Tibial artery (tissue), 4 donors: ENCODE measurements around the gene HSPBAP1.
"Not testable (repeated sequence)": the region's sequence is repeated elsewhere in the genome, so short reads cannot be mapped to it uniquely, and the experiment has no call there.

Source experiments
- DNase-seq, 2 donors: peaks; one replicate each; pipeline ENCODE4 v3.0.0-alpha.2; 2019
- H3K27ac ChIP-seq, 2 donors: fragments of 200-600 bp; sonication (generic) in 1 of 2; 1 replicate in 1 of 2; 2 replicates in 1 of 2; pipeline ENCODE4 v1.5.1; 2018 to 2019; ENCODE audit warnings: mild to moderate bottlenecking in 1 of 2
- H3K27me3 ChIP-seq, 2 donors: fragments of 200-600 bp; sonication (generic) in 1 of 2; one replicate each; pipeline versions ENCODE4 v1.5.1 to v1.6.0; 2016 to 2019
- H3K36me3 ChIP-seq, 3 donors: fragments of 200-600 bp; sonication (generic) in 2 of 3; one replicate each; pipeline ENCODE4 v1.5.1; 2016 to 2019; ENCODE audit warnings: mild to moderate bottlenecking in 2 of 3
- H3K4me1 ChIP-seq, 4 donors: fragments of 200-600 bp; sonication (generic) in 2 of 4; 1 replicate in 3 of 4; 2 replicates in 1 of 4; pipeline ENCODE4 v1.5.1; 2016 to 2019
- H3K4me3 ChIP-seq, 2 donors: fragments of 200-600 bp; sonication (generic) in 1 of 2; 1 replicate in 1 of 2; 2 replicates in 1 of 2; pipeline ENCODE4 v1.5.1; 2018 to 2019; ENCODE audit warnings: mild to moderate bottlenecking in 2 of 2
- H3K9me3 ChIP-seq, 3 donors: fragments of 200-600 bp; sonication (generic) in 1 of 3; one replicate each; pipeline ENCODE4 v1.5.1; 2016 to 2019
- CTCF ChIP-seq, 2 experiments: fragments of 200-600 bp in 1 of 2; fragments of 450-650 bp in 1 of 2; IDR thresholded peaks; one replicate each; pipeline ENCODE4 v1.5.1; 2017 to 2019; ENCODE audit warnings: antibody characterized with exemption in 2 of 2, mild to moderate bottlenecking in 1 of 2, moderate library complexity in 1 of 2
- intact Hi-C: fragments of 100-400 bp; cut with DNase I; formaldehyde crosslinking; loops from one replicate; pipeline ENCODE4 v1.15.0; 2023; ENCODE audit warnings: low total_unique reads

The HSPBAP1 gene

DNA sequence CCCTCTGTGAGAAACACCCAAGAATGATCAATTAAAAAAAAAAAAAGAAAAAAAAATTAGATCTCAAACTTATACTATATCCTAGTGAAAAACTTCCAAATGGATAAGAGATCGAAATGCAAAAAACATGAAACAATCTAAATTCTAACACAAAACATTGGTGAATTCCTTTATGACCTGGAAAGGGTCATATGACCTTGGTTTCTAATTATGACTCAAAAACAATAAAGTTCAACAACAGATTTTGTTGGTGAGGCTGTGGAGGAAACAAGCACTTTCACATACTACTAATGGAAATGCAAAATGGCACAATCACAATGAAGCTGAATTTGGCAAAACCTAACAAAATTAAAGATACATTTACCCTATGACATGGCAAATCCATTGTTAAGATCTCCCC, 45.3 kb downstream of the HSPBAP1 start:
- intact Hi-C loops, result no loop called here
- Histone ChIP-seq H3K27ac (no peak overlapping the region), H3K4me3 (no peak overlapping the region), H3K9me3 (no peaks in the 10 kb centered on the region), H3K4me1 (no peaks in the 10 kb centered on the region), H3K27me3 (no peaks in the 10 kb centered on the region), H3K36me3 (peaks cover 13 to 24% (median 20%) of the 10 kb centered on the region in 3 donors)
- DNase-seq, result no peak
- no peak for TF ChIP-seq CTCF (IDR thresholded peaks at IDR 0.05)

DNA sequence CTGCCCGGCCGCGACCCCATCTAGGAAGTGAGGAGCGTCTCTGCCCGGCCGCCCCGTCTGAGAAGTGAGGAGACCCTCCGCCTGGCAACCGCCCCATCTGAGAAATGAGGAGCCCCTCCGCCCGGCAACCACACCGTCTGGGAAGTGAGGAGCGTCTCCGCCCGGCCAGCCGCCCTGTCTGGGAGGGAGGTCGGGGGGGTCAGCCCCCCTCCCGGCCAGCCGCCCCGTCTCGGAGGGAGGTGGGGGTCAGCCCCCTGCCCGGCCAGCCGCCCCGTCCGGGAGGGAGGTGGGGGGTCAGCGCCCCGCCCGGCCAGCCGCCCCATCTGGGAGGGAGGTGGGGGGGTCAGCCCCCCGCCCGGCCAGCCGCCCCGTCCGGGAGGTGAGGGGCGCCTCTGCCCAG, 46.3 kb downstream of the HSPBAP1 start:
- DNase-seq, H3K4me1 ChIP-seq, H3K27me3 ChIP-seq, H3K27ac ChIP-seq, H3K4me3 ChIP-seq, H3K9me3 ChIP-seq, intact Hi-C loops: not testable (repeated sequence)
- H3K36me3 ChIP-seq, result peaks cover 22 to 30% (median 28%) of the 10 kb centered on the region in 3 donors

- H3K27ac ChIP-seq, result no peak overlapping the region
- H3K9me3 ChIP-seq, result no peaks in the 10 kb centered on the region
- no peaks in the 10 kb centered on the region for H3K4me1 ChIP-seq
- no peak overlapping the region for H3K4me3 ChIP-seq
- H3K27me3 ChIP-seq, result no peaks in the 10 kb centered on the region
- intact Hi-C loops, result no loop called here
- no peak for DNase-seq
- H3K36me3 ChIP-seq, result peaks cover 20 to 28% (median 22%) of the 10 kb centered on the region in 3 donors
- TF ChIP-seq CTCF (IDR thresholded peaks at IDR 0.05), result no peak
Observed at GRCh38 chr3:122745369-122746021, 48.1 kb downstream of the HSPBAP1 start.

- intact Hi-C loops, result no loop called here
- H3K27me3 ChIP-seq, result no peaks in the 10 kb centered on the region
- no peak overlapping the region for H3K27ac ChIP-seq
- no peak for DNase-seq
- H3K9me3 ChIP-seq, result no peaks in the 10 kb centered on the region
- no peak overlapping the region for H3K4me3 ChIP-seq
- no peaks in the 10 kb centered on the region for H3K4me1 ChIP-seq
- H3K36me3 ChIP-seq, result peaks cover 20 to 37% (median 30%) of the 10 kb centered on the region in 3 donors
- no peak for TF ChIP-seq CTCF (IDR thresholded peaks at IDR 0.05)
Observed at GRCh38 chr3:122743581-122744120, 50.0 kb downstream of the HSPBAP1 start.

DNA sequence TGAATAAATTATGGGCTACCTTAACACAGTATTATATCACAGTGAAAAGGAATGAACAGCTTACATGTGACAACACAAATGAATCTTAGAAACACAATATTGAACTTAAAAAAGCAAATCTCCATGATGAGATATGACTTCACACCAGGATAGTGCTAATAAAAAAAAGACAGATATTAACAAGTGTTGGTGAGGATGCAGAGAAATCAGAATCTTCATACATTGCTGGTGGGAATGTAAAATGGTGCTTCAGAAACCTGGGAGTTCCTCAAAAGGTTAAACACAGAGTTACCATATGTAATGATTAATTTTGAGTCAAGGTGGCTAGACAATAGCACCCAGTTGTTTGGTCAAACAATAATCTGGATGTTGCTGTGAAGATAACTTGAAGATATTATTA, 51.4 kb downstream of the HSPBAP1 start:
- no peak overlapping the region for H3K4me3 ChIP-seq
- no peaks in the 10 kb centered on the region for H3K9me3 ChIP-seq
- no peak for DNase-seq
- no peak for TF ChIP-seq CTCF (IDR thresholded peaks at IDR 0.05)
- H3K27me3 ChIP-seq, result no peaks in the 10 kb centered on the region
- H3K4me1 ChIP-seq, result no peaks in the 10 kb centered on the region
- intact Hi-C loops, result no loop called here
- peaks cover 20 to 37% (median 30%) of the 10 kb centered on the region in 3 donors for H3K36me3 ChIP-seq
- no peak overlapping the region for H3K27ac ChIP-seq

GRCh38 chr3:122739172-122739571, 54.5 kb downstream of the HSPBAP1 start:
- no peak overlapping the region for H3K27ac ChIP-seq
- peaks cover 20 to 37% (median 30%) of the 10 kb centered on the region in 3 donors for H3K36me3 ChIP-seq
- no peak for TF ChIP-seq CTCF (IDR thresholded peaks at IDR 0.05)
- H3K4me3 ChIP-seq, result no peak overlapping the region
- DNase-seq, result no peak
- H3K27me3 ChIP-seq, result no peaks in the 10 kb centered on the region
- no peaks in the 10 kb centered on the region for H3K9me3 ChIP-seq
- intact Hi-C loops, result no loop called here
- H3K4me1 ChIP-seq, result no peaks in the 10 kb centered on the region

DNA sequence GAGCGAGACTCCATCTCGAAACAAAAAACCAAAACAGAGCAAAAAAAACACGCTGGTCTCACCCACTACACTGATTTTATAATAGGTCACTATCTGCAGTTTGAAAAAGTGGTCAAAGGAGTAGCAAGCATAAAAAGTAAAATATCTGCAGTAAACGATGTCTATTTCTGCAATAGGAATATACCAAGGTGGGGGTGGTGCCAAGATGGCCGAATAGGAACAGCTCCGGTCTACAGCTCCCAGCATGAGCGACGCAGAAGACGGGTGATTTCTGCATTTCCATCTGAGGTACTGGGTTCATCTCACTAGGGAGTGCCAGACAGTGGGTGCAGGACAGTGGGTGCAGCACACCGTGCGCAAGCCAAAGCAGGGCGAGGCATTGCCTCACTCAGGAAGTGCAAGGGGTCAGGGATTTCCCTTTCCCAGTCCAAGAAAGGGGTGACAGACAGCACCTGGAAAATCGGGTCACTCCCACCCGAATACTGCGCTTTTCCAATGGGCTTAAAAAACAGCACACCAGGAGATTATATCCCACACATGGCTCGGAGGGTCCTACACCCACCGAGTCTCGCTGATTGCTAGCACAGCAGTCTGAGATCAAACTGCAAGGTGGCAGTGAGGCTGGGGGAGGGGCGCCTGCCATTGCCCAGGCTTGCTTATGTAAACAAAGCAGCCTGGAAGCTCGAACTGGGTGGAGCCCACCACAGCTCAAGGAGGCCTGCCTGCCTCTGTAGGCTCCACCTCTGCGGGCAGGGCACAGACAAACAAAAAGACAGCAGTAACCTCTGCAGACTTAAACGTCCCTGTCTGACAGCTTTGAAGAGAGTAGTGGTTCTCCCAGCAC, 60.7 kb downstream of the HSPBAP1 start:
- H3K4me3 ChIP-seq, H3K9me3 ChIP-seq, H3K27ac ChIP-seq, DNase-seq, H3K27me3 ChIP-seq, H3K4me1 ChIP-seq, intact Hi-C loops: not testable (repeated sequence)
- peaks cover 8 to 19% (median 10%) of the 10 kb centered on the region in 3 donors for H3K36me3 ChIP-seq
